Stimulated activated CD4-positive, alpha-beta T cell treated with anti-CD3 and anti-CD28 coated beads, Interleukin-1b, Interleukin-23, amount 100 ng/mL, for 4 hours (primary cell): Measurements from ENCODE around the gene NMBR.
"Not testable (repeated sequence)": the region's sequence is repeated elsewhere in the genome, so short reads cannot be mapped to it uniquely, and the experiment has no call there.

Experiments used
- DNase-seq, 2 donors: peaks; one replicate each; pipeline ENCODE4 v3.0.0-alpha.2; 2020; ENCODE audit warnings: low read depth in 2 of 2

NMBR gene

DNA sequence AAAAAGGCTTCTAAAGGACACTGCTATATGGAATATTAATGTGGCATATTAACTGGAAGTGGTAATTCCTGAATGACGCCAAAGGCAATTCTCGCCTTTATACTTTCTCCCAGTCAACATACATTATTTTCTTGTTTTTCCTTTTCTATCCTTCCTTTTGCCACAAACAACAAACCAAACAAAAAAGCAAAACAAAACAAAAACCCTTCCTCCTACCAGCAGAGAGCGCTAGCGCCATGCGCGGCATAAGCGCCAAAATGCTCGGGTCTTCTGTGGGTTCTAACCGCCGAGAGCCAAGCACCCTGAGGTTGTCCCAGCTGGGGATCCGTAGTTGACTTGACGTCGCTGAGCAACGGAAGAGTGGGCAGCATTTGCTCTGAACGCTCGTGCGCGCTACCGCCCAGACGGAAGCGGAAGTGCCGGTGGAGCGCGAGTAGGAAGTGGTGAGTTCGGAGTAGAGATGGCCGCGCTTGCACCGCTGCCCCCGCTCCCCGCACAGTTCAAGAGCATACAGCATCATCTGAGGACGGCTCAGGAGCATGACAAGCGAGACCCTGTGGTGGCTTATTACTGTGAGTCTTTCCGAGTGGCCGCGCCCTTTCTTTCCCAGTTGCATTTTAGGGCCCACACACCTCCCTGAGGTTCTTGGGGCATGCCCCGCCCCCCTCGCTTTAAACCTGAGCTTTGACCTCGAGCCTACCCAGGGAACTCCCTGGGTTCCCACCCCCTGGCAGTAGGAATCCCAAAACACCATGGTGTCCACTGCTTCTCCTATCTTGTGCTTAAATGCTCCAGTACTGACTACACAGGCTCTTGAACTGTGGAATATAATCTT, at the start of gene NMBR, which contains the start of gene VTA1:
Gene NMBR (minus strand): TSS at position 295 of the 835 bp plus-strand sequence. CDS start 58,464 bp downstream, outside the sequence.
Gene VTA1 (plus strand): TSS at position 436 of the 835 bp plus-strand sequence. CDS start 25 bp downstream, at position 461.
- peak; percentile 85 to 88 for DNase-seq

DNA sequence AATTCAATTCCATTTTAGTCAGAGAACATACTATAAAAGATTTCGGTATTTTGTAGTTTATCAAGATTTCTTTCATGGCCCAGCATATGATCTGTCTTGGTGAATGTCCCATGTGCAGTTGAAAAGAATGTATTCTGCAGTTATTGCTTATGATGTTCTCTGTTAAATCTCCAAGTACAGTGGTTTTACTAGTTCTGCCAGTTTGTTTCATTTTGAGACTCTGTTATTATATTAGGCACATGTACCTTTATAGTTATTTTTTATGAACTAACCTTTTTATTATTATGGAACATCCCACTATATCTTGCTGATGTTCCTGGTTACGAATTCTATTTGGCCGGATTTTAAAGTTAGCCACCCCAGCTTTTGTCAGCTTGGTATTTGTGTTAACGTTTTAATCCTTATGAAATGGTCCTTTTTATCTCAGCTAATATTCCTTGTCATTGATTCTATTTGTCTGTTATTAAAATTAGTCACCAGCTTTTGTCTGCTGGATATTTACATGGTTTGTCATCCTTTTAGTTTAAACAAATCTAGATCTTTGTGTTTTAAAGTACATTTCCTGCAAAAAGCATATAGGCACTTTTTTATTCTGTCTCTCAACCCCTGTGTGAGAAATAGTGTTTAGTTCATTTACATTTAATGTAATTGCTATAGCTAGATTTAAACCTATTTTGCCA, 49.1 kb upstream of the NMBR start:
- DNase-seq = no peak

DNA sequence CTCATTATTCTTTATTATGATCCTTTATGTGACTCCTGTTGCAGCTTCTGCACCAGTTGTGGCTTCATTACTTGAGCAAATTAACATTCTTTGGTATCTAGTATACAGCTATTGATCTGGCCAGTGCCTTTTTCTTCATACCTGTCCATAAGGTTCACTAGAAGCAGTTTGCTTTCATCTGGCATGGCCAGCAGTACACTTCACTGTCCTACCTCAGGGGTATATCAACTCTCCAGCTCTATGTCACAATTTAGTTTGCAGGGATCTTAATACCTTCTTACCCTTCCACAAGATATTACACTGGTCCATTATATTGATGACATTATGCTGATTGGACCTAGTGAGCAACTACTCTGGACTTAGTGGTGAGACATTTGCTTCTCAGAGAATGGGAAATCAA, 46.7 kb upstream of the NMBR start:
- DNase-seq = no peak

DNA sequence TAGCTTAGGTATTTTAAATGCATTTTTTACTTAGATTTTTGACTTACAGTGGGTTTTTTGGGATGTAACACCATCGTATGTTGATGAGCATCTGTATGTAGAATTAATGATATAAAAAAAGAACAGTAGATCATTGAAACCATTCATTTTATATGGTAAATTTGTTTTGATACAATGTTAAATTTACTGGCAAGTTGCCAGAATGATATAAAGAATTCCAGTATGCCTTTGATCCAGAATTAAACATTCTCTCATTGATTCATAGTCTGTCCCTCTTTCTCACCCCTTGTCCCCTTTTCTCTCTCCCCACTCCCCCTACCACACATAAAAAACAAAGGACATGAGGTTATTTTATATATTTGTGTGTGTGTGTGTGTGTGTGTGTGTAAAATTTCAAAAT, 45.4 kb upstream of the NMBR start:
- DNase-seq = no peak

DNA sequence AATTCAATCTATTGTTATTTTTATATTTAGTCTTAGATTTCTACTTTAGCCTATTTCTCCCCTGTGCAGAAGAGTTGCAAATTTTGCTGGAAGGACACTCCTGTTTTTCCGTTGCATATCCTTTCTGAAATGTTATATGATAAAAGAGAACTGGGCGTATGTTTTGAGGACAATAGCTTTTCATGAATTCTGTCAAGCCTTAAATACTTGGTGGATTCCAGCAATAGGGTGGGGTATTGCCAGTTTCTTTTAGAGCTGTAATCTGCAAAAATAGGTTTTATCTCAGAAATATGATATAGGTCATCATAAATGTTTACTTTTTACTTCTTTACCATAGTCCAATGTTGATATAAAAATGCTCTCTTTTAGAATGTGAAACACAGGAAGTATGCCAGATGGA, 42.1 kb upstream of the NMBR start:
- no peak for DNase-seq

DNA sequence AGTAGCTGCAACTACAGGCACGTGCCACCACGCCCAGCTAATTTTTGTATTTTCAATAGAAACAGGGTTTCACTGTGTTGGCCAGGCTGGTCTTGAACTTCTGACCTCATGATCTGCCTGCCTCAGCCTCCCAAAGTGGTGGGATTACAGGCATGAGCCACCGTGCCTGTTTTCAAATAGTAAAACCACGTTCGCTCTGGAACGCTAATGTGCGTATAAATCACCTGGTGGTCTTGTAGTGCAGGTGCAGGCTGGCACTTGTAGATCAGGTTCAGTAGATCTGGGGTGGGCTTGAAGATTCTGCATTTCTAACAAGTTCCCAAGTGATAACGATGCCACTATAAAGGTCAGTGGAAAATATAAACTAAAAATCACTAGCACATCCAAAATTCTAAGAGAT, 41.4 kb upstream of the NMBR start:
- DNase-seq = not testable (repeated sequence)

DNA sequence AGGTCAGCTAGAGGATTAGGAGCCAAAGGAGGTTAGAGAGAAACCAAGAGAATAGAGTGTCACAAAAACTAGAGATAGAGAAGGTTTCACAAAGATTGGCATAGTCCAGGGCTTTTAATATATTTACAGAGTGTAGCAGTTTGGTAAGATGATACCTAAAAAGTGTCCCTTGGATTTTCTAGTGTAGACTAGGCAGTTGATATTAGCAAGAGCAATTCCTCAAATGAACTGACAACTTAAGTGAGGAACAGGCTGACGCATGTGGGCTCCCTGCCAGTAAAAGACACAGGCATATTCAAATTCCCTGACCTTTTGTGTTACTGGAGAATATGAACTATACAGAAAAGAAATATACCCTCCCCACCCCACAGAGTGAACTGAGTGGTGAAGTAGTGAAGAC, 40.3 kb upstream of the NMBR start:
- DNase-seq = no peak

DNA sequence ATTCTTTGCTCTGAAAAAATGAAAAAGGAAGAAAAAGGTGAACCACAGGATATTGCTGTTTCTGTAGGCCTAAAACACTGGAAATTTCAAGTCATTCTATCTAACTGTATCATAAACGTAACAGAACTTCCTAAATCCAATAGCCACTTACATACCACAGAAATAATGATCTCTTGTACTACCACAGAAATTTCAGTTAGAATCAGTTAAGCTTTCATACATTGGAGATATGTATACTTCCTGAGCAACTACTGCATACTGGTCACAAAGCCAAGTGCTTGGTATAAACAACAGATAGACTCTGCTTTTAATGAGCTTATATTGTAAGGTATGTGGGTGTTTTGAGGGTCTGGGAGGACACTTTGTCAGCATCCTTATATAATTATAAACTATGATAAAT, 38.7 kb upstream of the NMBR start:
- no peak for DNase-seq

DNA sequence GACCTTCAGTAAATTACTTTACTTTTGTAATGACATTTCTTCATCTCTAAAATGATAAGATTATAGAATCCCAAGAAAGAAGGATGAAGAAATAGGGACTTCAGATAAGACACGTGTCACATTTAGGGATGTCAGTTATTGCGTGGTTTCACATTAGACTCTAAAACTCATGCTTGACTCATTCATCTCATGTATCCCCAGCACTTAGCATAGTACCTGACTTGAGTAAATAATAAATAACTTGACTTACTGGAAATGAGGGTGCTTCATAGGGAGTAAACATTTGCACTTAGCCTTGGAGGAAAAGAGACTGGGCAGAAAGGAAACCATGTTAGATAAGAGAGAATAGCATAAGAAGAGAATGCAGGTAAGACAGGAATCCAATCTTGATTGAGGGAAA, 37.4 kb upstream of the NMBR start:
- no peak for DNase-seq

DNA sequence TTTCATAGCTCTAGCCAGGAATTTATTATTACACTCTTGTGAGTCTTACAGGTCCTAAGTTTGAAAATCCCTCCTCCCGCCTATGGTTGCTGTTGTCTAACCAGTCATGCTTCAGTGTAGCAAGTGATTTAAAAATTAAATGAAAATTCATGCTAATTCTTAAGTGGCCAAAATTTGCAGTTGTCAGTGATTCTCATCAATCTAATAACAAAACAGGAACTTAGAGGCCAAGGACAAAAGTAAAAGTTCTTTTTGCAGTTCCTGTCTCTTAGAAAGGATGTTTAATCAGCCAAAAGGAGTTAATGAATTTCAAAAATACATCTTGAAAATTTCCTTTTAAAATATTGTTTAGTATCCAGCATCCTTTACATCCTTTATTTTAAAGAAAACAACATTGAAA, 36.4 kb upstream of the NMBR start:
- DNase-seq = no peak

DNA sequence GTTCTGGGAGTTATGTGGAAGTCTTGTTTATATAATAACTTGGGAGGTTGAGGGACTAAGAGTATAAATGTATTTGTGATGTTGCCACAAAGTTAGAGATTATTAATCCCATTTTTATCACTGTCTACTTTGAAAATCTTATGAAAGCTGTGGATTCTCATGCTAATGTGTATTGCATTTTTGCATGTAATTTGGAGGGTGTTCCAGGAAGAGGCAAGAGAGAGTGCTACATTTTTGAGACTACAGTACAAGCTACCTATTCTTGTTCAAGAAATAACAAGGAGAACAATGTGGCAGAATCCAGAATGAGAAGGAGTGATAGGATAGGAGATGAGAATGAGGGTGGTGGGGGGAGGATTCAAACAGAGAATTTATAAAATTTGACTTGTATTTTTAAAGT, 35.1 kb upstream of the NMBR start:
- no peak for DNase-seq

DNA sequence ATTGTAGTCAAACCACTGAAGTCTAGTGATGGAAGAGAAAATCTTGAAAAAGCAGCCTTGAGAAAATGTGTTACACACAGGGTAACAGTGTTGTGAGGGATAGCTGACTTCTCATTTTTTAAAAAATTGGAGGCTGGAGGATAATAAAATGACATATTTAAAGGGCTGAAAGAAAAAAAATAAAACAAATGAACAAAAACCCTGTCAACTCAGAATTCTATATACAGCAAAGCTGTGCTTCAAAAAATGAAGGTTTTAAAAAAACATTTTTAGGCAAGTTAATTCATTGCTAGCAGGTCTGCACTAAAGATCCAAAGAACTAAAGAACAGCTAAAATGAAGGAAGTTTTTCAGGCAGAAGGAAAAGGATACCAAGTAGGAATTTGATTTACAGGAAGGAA, 31.2 kb upstream of the NMBR start:
- no peak for DNase-seq

DNA sequence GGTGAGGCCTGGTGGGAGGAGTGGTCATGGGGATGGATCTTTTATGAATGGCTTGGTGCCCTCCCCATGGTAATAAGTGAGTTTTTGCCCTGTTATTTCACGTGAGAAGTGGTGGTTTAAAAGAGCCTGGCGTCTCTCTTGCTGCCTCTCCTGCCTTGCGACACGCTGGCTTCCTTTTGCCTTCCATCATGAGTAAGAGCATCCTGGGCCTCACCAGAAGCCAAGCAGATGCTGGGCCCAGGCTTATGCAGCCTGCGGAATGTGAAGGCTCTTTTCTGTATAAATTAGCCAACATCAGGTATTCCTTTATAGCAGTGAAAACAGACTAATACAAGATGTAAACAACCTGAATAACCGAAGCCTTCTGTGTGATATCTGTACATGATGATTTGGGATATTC, 27.8 kb upstream of the NMBR start:
- no peak for DNase-seq

DNA sequence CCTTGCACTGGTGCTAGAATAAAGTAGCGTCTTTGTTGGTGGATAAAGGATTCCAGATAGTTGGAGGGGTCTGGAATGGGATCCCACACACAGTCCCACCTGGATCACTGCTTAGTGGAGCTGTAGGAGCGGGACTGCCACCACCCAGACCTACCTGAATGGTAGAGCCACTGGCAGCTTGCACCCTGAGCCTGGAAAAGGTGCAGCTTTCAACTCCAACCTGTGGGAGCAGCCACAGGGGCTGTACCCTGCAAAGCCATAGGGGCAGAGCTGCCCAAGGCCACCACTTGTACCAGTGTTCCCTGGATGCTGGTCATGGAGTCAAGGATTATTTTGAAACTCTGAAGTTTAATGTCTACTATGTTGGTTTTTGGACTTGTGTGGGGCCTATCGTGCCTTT, 27.1 kb upstream of the NMBR start:
- DNase-seq = no peak

DNA sequence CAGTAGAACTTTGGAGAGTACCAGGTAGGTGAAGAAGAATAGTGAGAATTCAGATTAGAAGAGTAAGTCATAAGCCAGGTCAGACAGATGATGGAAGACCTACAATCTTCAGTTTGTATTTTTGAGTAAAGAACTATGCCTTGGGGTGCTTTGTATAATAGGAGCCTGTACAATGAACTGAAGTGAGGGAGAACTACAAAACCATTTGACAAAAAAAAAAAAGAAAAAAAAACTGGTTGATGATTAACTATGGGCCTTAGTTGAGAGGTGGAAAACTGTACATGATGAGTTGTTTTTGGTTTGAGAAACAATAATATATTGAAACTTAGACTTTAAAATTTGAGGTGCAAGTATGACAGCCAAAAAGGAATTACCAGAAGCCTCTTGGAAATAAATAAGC, 25.8 kb upstream of the NMBR start:
- DNase-seq = no peak

DNA sequence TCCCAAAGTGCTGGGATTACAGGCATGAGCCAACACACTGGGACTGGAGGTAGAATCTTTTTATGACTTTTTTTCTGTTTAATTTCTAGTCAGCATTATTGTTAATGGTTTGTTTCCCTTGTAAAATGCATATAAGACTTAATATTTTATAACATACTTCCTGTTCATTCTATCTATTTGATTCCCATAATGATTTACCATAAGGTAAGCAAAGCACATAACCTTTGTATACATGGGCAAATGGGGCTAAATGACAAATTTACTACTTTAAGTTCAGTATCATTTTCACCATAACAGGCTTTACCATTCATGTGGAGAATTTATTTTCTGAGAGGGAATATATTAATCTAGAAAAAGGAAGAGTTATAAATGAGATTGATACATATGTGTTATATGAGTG, 24.4 kb upstream of the NMBR start:
- no peak for DNase-seq

DNA sequence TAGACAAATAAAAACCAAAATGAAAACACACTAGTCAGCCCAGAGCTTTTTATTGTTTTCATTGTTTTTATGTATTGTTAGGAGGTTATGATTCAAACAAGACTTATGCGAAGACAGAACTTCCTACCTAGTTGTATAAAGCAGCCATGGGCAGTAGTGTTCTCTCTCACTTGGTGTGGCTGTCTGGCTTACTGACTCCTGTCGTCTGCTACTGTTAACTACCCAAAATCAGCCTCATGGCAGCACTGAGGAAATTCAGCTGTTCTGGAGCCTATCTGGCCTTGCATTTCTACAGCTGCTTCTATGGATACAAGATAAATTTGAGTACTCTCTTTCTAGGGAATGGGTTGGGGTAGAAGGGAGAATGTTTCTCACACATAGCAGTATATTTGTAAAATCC, 20.6 kb upstream of the NMBR start:
- DNase-seq = no peak

DNA sequence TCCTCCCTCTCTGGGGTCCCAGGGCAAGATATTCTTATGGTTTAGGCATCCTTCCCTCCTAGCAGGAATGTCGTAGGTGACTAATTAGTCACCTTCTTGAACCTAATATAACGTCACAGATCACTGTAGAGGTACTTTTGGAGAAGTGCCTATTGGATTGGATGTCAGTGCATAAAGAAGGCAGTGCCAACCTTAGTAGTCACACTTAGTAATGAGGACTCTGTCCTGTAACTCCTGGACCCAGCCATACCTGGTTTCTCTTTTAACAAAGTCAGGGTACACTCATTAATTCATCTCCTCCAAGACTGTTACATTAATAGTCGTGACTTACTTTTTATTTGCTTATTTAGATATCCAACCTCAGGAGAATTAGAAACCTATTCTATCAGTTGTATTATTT, 20.1 kb upstream of the NMBR start:
- DNase-seq = no peak

DNA sequence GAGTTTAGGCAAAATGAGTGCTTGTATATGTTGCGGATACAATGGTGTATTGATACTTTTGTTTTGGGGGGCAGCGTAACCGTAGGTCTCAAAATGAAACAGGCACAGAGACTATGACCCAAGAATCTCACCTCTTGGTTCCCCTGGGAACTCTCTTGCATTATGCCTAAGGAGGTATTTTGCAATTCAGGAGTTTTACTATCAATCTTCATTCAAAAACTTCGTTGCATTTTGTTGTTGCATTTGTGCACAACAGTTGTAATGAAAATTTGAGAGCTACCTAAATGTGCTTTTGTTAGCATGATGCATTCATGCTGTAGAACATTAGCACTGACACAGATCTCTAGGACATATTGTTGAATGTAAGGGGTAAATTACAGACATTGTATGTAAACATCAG, 18.3 kb upstream of the NMBR start:
- no peak for DNase-seq

DNA sequence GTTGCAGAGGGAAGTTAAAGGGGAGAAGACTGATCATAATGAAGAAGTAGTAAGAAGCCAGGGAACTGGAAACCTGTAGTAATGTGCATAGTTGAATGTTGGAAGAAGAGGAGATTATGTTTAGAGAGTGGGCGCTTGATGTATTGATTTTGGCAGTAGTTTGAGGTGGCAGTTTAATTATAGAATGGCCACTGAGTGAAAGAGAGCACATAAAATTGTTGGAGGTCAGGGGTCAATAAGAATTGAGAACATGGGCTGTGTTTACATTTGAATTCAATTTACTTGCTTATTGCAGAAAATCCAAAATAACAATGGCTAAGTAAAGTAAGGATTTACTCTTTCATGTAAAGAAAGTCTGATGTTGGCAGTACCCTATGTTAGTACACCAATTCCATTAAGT, 15.9 kb upstream of the NMBR start:
- no peak for DNase-seq

DNA sequence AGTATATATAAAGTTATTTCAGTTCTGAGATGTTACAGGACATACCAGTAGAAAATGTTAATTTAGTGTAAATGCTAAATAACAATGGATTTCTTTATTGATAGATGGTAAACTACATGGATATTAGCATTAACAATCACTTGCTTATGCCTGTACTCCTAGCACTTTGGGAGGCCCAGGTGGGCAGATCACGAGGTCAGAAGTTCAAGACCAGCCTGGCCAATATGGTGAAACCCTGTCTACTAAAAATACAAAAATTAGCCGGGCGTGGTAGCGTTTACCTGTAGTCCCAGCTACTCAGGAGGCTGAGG, 9.8 kb upstream of the NMBR start:
- DNase-seq = not testable (repeated sequence)

DNA sequence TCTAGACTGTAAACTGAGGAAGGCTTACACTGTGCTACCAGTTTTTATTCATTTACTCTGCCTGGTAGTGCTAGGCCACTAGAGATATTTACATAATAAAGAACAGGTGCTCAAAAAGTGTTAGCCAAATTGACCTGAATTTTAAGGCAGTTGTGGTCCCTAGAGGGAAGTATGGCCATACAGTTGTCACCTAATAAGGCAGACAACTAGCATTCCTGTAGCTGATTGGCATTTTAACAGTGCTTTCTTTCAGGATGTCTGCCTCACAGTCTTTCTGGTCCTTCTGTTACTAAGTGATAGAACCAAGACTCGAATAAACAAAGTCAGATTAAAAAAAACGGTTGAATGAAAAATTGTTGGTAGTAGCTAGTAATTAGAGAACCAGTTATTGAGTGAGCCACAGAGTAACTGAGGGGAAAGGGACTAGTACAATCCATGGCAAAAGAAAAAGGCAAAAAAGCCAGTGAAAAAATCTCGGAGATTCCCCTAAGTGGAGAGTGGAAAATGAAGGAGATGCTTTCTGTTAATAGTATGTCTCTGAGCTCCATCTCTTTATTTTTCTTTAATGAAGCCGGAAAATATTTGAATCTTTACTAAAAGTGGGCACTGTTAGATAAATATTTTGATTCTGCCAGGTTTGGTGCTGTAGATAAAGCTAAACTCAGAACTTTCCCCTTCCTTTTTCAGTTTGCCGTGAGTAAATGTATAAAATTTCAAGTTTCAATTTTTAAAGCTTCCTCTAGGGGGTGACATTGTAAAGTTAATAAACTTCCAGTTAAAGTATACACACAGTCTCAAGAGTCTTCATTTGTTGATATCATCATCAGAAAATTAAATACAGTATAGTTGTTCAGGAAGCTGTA, 9.2 kb upstream of the NMBR start:
- DNase-seq = no peak

DNA sequence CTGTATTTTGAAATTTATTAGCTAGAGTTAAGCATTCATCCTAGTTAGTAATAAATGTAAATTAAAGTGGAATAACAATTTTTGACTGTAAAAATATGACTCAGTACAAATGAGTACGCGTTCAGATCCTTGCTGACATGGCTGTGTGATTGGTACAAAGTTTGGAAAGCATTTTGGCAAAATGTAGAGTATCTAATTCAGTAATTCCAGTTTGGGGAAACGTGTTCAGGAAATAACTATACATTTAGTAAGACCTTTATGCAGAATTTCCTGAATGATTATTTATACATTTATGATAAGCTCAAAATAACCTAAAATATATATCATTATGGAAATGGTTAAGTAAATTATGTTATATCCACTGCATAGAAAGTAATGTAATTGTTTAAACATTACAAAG, 8.2 kb upstream of the NMBR start:
- DNase-seq = no peak
